BE2C (cell line): Measurements from ENCODE around the gene SIL1.
"Not testable (repeated sequence)": the region's sequence is repeated elsewhere in the genome, so short reads cannot be mapped to it uniquely, and the experiment has no call there.

Source experiments
- DNase-seq: peaks from one replicate; pipeline ENCODE4 v3.0.0-alpha.2; 2020
- H3K27me3 ChIP-seq: fragments of 250-450 bp; sonication (Bioruptor Pico); 2 replicates; pipeline ENCODE4 v1.5.1; 2020; ENCODE audit warnings: mild to moderate bottlenecking
- H3K36me3 ChIP-seq: fragments of 250-450 bp; sonication (Bioruptor Pico); 2 replicates; pipeline ENCODE4 v1.5.1; 2020; ENCODE audit warnings: mild to moderate bottlenecking
- H3K4me1 ChIP-seq: fragments of 250-450 bp; sonication (Bioruptor Pico); 2 replicates; pipeline ENCODE4 v1.5.1; 2020
- H3K4me3 ChIP-seq: 2 replicates; pipeline ENCODE4 v1.5.1; 2011; ENCODE audit warnings: low read depth, low read length
- H3K9me3 ChIP-seq: fragments of 250-450 bp; sonication (Bioruptor Pico); 2 replicates; pipeline ENCODE4 v1.5.1; 2020
- CTCF ChIP-seq: IDR thresholded peaks from 2 replicates; pipeline ENCODE4 v1.5.1; 2012; ENCODE audit warnings: mild to moderate bottlenecking, low read depth, low read length

SIL1 gene

GRCh38 chr5:138927544-138927943 lies 270.6 kb downstream of the SIL1 start:
- Histone ChIP-seq H3K36me3 (peaks cover 28% of the 10 kb centered on the region), H3K27me3 (no peaks in the 10 kb centered on the region), H3K4me3 (no peak overlapping the region), H3K4me1 (peaks cover 7% of the 10 kb centered on the region), H3K9me3 (no peaks in the 10 kb centered on the region)
- no peak for DNase-seq
- no peak for TF ChIP-seq CTCF

- Histone ChIP-seq H3K4me3 (no peak overlapping the region), H3K36me3 (peaks cover 23% of the 10 kb centered on the region)
- TF ChIP-seq CTCF, result no peak
Measured at GRCh38 chr5:138926688-138927448, 271.3 kb downstream of the SIL1 start.

GRCh38 chr5:138926257-138926656 lies 271.9 kb downstream of the SIL1 start:
- no peak for DNase-seq
- H3K9me3 ChIP-seq, result no peaks in the 10 kb centered on the region
- H3K36me3 ChIP-seq, result peaks cover 17% of the 10 kb centered on the region
- no peaks in the 10 kb centered on the region for H3K27me3 ChIP-seq
- H3K4me3 ChIP-seq, result no peak overlapping the region
- H3K4me1 ChIP-seq, result peaks cover 7% of the 10 kb centered on the region
- no peak for TF ChIP-seq CTCF

More at GRCh38 chr5:138926688-138927448, 271.3 kb downstream of the SIL1 start:
- Histone ChIP-seq H3K9me3 (no peaks in the 10 kb centered on the region), H3K4me1 (peaks cover 7% of the 10 kb centered on the region), H3K27me3 (no peaks in the 10 kb centered on the region)
- no peak for DNase-seq

- Histone ChIP-seq H3K4me1 (peaks cover 7% of the 10 kb centered on the region), H3K36me3 (peaks cover 7% of the 10 kb centered on the region), H3K27me3 (no peaks in the 10 kb centered on the region), H3K4me3 (no peak overlapping the region), H3K9me3 (no peaks in the 10 kb centered on the region)
- DNase-seq, result no peak
- TF ChIP-seq CTCF, result no peak
Measured at GRCh38 chr5:138925090-138925635, 273.0 kb downstream of the SIL1 start.

- no peaks in the 10 kb centered on the region for H3K27me3 ChIP-seq
- H3K36me3 ChIP-seq, result peaks cover 7% of the 10 kb centered on the region
- no peak for TF ChIP-seq CTCF
- H3K9me3 ChIP-seq, result no peaks in the 10 kb centered on the region
- peaks cover 18% of the 10 kb centered on the region for H3K4me1 ChIP-seq
- DNase-seq, result no peak
- no peak overlapping the region for H3K4me3 ChIP-seq
Measured at GRCh38 chr5:138922494-138922893, 275.7 kb downstream of the SIL1 start.

GRCh38 chr5:138921362-138921761 lies 276.8 kb downstream of the SIL1 start:
- not testable (repeated sequence) for H3K4me3 ChIP-seq, H3K27me3 ChIP-seq, H3K36me3 ChIP-seq, DNase-seq, H3K9me3 ChIP-seq
- peaks cover 14% of the 10 kb centered on the region for H3K4me1 ChIP-seq
